ENCODE results near the gene AMHR2. TPM values are rescaled to one million over a fixed set of nuclear protein-coding genes. Genes with fewer than 3 reads are reported as not detected.
"Not testable (repeated sequence)": the region's sequence is repeated elsewhere in the genome, so short reads cannot be mapped to it uniquely, and the experiment has no call there.

Gene AMHR2
- not detected in 2 replicates for total RNA-seq (2014; rRNA removed)
- polyA plus RNA-seq (2012): not detected

GRCh38 chr12:53423597-53423996 is at the start of gene AMHR2:
Gene AMHR2, plus strand, starts transcription at chr12:53423855. Its CDS starts 80 bp downstream, at chr12:53423935.
- DNase-seq (ENCODE audit: low read depth): no peak

- DNase-seq (ENCODE audit: low read depth): not testable (repeated sequence)
Measured at GRCh38 chr12:53374277-53374676, 49.4 kb upstream of the AMHR2 start.

GRCh38 chr12:53376747-53377146 is 46.9 kb upstream of the AMHR2 start:
- DNase-seq (ENCODE audit: low read depth): no peak

- no peak for DNase-seq (ENCODE audit: low read depth)
Measured at GRCh38 chr12:53378222-53378621, 45.4 kb upstream of the AMHR2 start.

GRCh38 chr12:53378724-53379388 is 44.8 kb upstream of the AMHR2 start:
- no peak for DNase-seq (ENCODE audit: low read depth)

- peak; percentile 100 for DNase-seq (ENCODE audit: low read depth)
Measured at GRCh38 chr12:53379389-53380103, 44.1 kb upstream of the AMHR2 start.

- peak; percentile 89 for DNase-seq (ENCODE audit: low read depth)
Measured at GRCh38 chr12:53380104-53380793, 43.4 kb upstream of the AMHR2 start, which contains the start of gene SP1. Gene SP1, plus strand, starts transcription at chr12:53380176. Its CDS starts 116 bp downstream, at chr12:53380292.

GRCh38 chr12:53380794-53381730 is 42.6 kb upstream of the AMHR2 start:
- peak; percentile 48 for DNase-seq (ENCODE audit: low read depth)

- DNase-seq (ENCODE audit: low read depth): peak; percentile 83
Measured at GRCh38 chr12:53381731-53382630, 41.7 kb upstream of the AMHR2 start.

GRCh38 chr12:53383258-53383657 is 40.4 kb upstream of the AMHR2 start:
- no peak for DNase-seq (ENCODE audit: low read depth)

- DNase-seq (ENCODE audit: low read depth): not testable (repeated sequence)
Measured at GRCh38 chr12:53386381-53386780, 37.3 kb upstream of the AMHR2 start.

GRCh38 chr12:53388932-53389331 is 34.7 kb upstream of the AMHR2 start:
- no peak for DNase-seq (ENCODE audit: low read depth)

GRCh38 chr12:53389702-53390101 is 34.0 kb upstream of the AMHR2 start:
- no peak for DNase-seq (ENCODE audit: low read depth)

GRCh38 chr12:53391724-53392123 is 31.9 kb upstream of the AMHR2 start:
- DNase-seq (ENCODE audit: low read depth): no peak

- no peak for DNase-seq (ENCODE audit: low read depth)
Measured at GRCh38 chr12:53399896-53400295, 23.8 kb upstream of the AMHR2 start.

GRCh38 chr12:53402351-53402750 is 21.3 kb upstream of the AMHR2 start:
- not testable (repeated sequence) for DNase-seq (ENCODE audit: low read depth)

GRCh38 chr12:53402871-53403270 is 20.8 kb upstream of the AMHR2 start:
- no peak for DNase-seq (ENCODE audit: low read depth)

GRCh38 chr12:53410951-53411350 is 12.7 kb upstream of the AMHR2 start:
- DNase-seq (ENCODE audit: low read depth): no peak

GRCh38 chr12:53413485-53414204 is 10.0 kb upstream of the AMHR2 start:
- no peak for DNase-seq (ENCODE audit: low read depth)
